MM.1S (cell line): Measurements from ENCODE around the gene CRB1.

Experiments
- DNase-seq: peaks from one replicate; pipeline ENCODE4 v3.0.0-alpha.2; 2015
- H2AFZ ChIP-seq: fragments of 300-600 bp; sonication (generic); 2 replicates; pipeline ENCODE4 v1.6.0; 2016; ENCODE audit warnings: antibody characterized with exemption, low read length
- H3F3A ChIP-seq: fragments of 300-600 bp; sonication (generic); 2 replicates; pipeline ENCODE4 v1.6.1; 2016; ENCODE audit warnings: mild to moderate bottlenecking, antibody characterized with exemption, low read length, moderate library complexity, mixed read lengths; ENCODE audit not compliant: insufficient read depth
- H3K27ac ChIP-seq: fragments of 300-600 bp; sonication (generic); 2 replicates; pipeline ENCODE4 v1.5.1; 2016; ENCODE audit warnings: mild to moderate bottlenecking, low read length
- H3K27me3 ChIP-seq: fragments of 300-600 bp; sonication (generic); replicated peaks from 2 replicates; pipeline ENCODE4 v1.6.0; 2016; ENCODE audit warnings: low read length; ENCODE audit not compliant: insufficient read depth
- H3K36me3 ChIP-seq: fragments of 300-600 bp; sonication (generic); replicated peaks from 2 replicates; pipeline ENCODE4 v1.6.1; 2016; ENCODE audit warnings: mild to moderate bottlenecking, low read length, mixed read lengths; ENCODE audit not compliant: insufficient read depth
- H3K4me1 ChIP-seq: fragments of 300-600 bp; sonication (generic); 2 replicates; pipeline ENCODE4 v1.6.1; 2016; ENCODE audit warnings: low read length, mixed read lengths
- H3K4me2 ChIP-seq: fragments of 300-600 bp; sonication (generic); 2 replicates; pipeline ENCODE4 v1.6.0; 2016; ENCODE audit warnings: low read depth, low read length
- H3K4me3 ChIP-seq: fragments of 300-600 bp; sonication (generic); 2 replicates; pipeline ENCODE4 v1.5.1; 2016; ENCODE audit warnings: low read length, mixed read lengths
- H3K79me2 ChIP-seq: fragments of 300-600 bp; sonication (generic); 2 replicates; pipeline ENCODE4 v1.6.1; 2016; ENCODE audit warnings: mixed run types, low read length, mixed read lengths
- H3K9ac ChIP-seq: fragments of 300-600 bp; sonication (generic); 2 replicates; pipeline ENCODE4 v1.6.1; 2016; ENCODE audit warnings: low read length, mixed read lengths
- H3K9me2 ChIP-seq: fragments of 300-600 bp; sonication (generic); replicated peaks from 2 replicates; pipeline ENCODE4 v1.6.1; 2016; ENCODE audit warnings: mild to moderate bottlenecking, low read length, mixed read lengths; ENCODE audit not compliant: insufficient read depth
- H3K9me3 ChIP-seq: fragments of 300-600 bp; sonication (generic); replicated peaks from 2 replicates; pipeline ENCODE4 v1.6.1; 2016; ENCODE audit warnings: mild to moderate bottlenecking, low read length, mixed read lengths; ENCODE audit not compliant: insufficient read depth
- H4K20me1 ChIP-seq: fragments of 300-600 bp; sonication (generic); 2 replicates; pipeline ENCODE4 v1.6.1; 2016; ENCODE audit warnings: mild to moderate bottlenecking, low read length, moderate library complexity, mixed read lengths; ENCODE audit not compliant: insufficient read depth
- CTCF ChIP-seq: fragments of 300-600 bp; sonication (generic); IDR thresholded peaks from 2 replicates; pipeline ENCODE4 v1.5.1; 2016; ENCODE audit warnings: antibody characterized with exemption, low read length, mixed read lengths
- EZH2 ChIP-seq: fragments of 300-600 bp; sonication (generic); optimal IDR thresholded peaks from 2 replicates; pipeline ENCODE3; 2017; ENCODE audit warnings: low read depth, mild to moderate bottlenecking, antibody characterized with exemption, low read length, mixed read lengths
- EZH2phosphoT487 ChIP-seq: fragments of 300-600 bp; sonication (generic); IDR thresholded peaks from 2 replicates; pipeline ENCODE4 v1.6.1; 2018; ENCODE audit warnings: antibody characterized with exemption, low read length

The CRB1 gene

GRCh38 chr1:197285526-197286205 is 17.6 kb downstream of the CRB1 start:
- no peaks in the 10 kb centered on the region for H3K36me3 ChIP-seq
- H3K27me3 ChIP-seq = no peaks in the 10 kb centered on the region
- TF ChIP-seq EZH2phosphoT487 (no peak), CTCF (no peak), EZH2 (no peak)
- no peak overlapping the region for H3K9ac ChIP-seq
- no peaks in the 10 kb centered on the region for H3F3A ChIP-seq
- H3K9me2 ChIP-seq = no peaks in the 10 kb centered on the region
- no peaks in the 10 kb centered on the region for H3K9me3 ChIP-seq
- H4K20me1 ChIP-seq = no peaks in the 10 kb centered on the region
- no peaks in the 10 kb centered on the region for H3K4me1 ChIP-seq
- no peaks in the 10 kb centered on the region for H3K79me2 ChIP-seq
- no peak overlapping the region for H3K4me3 ChIP-seq
- no peak overlapping the region for H2AFZ ChIP-seq
- DNase-seq = no peak
- H3K27ac ChIP-seq = no peak overlapping the region
- no peak overlapping the region for H3K4me2 ChIP-seq

- no peaks in the 10 kb centered on the region for H4K20me1 ChIP-seq
- H3K4me3 ChIP-seq = no peak overlapping the region
- DNase-seq = no peak
- H3K27ac ChIP-seq = no peak overlapping the region
- H3K79me2 ChIP-seq = no peaks in the 10 kb centered on the region
- no peaks in the 10 kb centered on the region for H3K9me2 ChIP-seq
- H3K9ac ChIP-seq = no peak overlapping the region
- TF ChIP-seq EZH2phosphoT487 (no peak), CTCF (no peak), EZH2 (no peak)
- peak overlapping the region; percentile 36; the same call in 1 of the 2 replicates for H3K4me2 ChIP-seq
- H3F3A ChIP-seq = no peaks in the 10 kb centered on the region
- H3K27me3 ChIP-seq = no peaks in the 10 kb centered on the region
- H3K4me1 ChIP-seq = no peaks in the 10 kb centered on the region
- H3K9me3 ChIP-seq = no peaks in the 10 kb centered on the region
- H3K36me3 ChIP-seq = no peaks in the 10 kb centered on the region
- H2AFZ ChIP-seq = no peak overlapping the region
These were observed 18.6 kb downstream of the CRB1 start for GRCh38 chr1:197286634-197287033.

GRCh38 chr1:197287863-197288262 is 19.8 kb downstream of the CRB1 start:
- DNase-seq = no peak
- Histone ChIP-seq H3K4me3 (no peak overlapping the region), H3F3A (no peaks in the 10 kb centered on the region), H2AFZ (0 out of 2 replicates have a peak overlapping the region, but pooled peaks have one; percentile 55), H3K79me2 (no peaks in the 10 kb centered on the region), H3K36me3 (no peaks in the 10 kb centered on the region), H3K27me3 (no peaks in the 10 kb centered on the region), H3K9me3 (no peaks in the 10 kb centered on the region), H3K4me2 (no peak overlapping the region), H4K20me1 (no peaks in the 10 kb centered on the region), H3K9me2 (no peaks in the 10 kb centered on the region), H3K27ac (no peak overlapping the region), H3K9ac (no peak overlapping the region), H3K4me1 (no peaks in the 10 kb centered on the region)
- TF ChIP-seq EZH2 (no peak), CTCF (no peak), EZH2phosphoT487 (no peak)
